ENCODE measurements around the gene UFM1.
"Not testable (repeated sequence)": the region's sequence is repeated elsewhere in the genome, so short reads cannot be mapped to it uniquely, and the experiment has no call there.

Gene UFM1

GRCh38 chr13:38366954-38367645, 17.4 kb downstream of the UFM1 start:
- no peak for DNase-seq

GRCh38 chr13:38369058-38369457, 19.4 kb downstream of the UFM1 start:
- no peak for DNase-seq

- DNase-seq: not testable (repeated sequence)
Measured at GRCh38 chr13:38370096-38370495, 20.4 kb downstream of the UFM1 start.

GRCh38 chr13:38372820-38373383, 23.3 kb downstream of the UFM1 start:
- DNase-seq: no peak

GRCh38 chr13:38376546-38376945, 26.9 kb downstream of the UFM1 start:
- DNase-seq: no peak

- no peak for DNase-seq
Measured at GRCh38 chr13:38381890-38382289, 32.2 kb downstream of the UFM1 start.

- no peak for DNase-seq
Measured at GRCh38 chr13:38382946-38383345, 33.3 kb downstream of the UFM1 start.

- no peak for DNase-seq
Measured at GRCh38 chr13:38384171-38384570, 34.5 kb downstream of the UFM1 start.

GRCh38 chr13:38385153-38385891, 35.7 kb downstream of the UFM1 start:
- DNase-seq: no peak

GRCh38 chr13:38386421-38386820, 36.8 kb downstream of the UFM1 start:
- no peak for DNase-seq

GRCh38 chr13:38391341-38391740, 41.7 kb downstream of the UFM1 start:
- no peak for DNase-seq

GRCh38 chr13:38394777-38395496, 45.3 kb downstream of the UFM1 start:
- DNase-seq: no peak

GRCh38 chr13:38395497-38395788, 45.8 kb downstream of the UFM1 start:
- no peak for DNase-seq

- no peak for DNase-seq
Measured at GRCh38 chr13:38398711-38399493, 49.3 kb downstream of the UFM1 start.

- no peak for DNase-seq
Measured at GRCh38 chr13:38399535-38399934, 49.9 kb downstream of the UFM1 start.

- DNase-seq: no peak
Measured at GRCh38 chr13:38401276-38401675, 51.6 kb downstream of the UFM1 start.

- no peak for DNase-seq
Measured at GRCh38 chr13:38405216-38405615, 55.6 kb downstream of the UFM1 start.

- no peak for DNase-seq
Measured at GRCh38 chr13:38409771-38410170, 60.1 kb downstream of the UFM1 start.

- no peak for DNase-seq
Measured at GRCh38 chr13:38412266-38412665, 62.6 kb downstream of the UFM1 start.
